ENCODE data around the gene ZNF185.
A peak's percentile ranks its signal among the peaks of the same experiment; 100 is the strongest.

Gene ZNF185

GRCh38 chrX:152895724-152896420 lies 2.0 kb upstream of the ZNF185 start:
- Histone ChIP-seq H3K27ac (ENCODE audit: low read depth, low read length) (no peak overlapping the region), H3K4me1 (ENCODE audit: control insufficient read depth, insufficient read depth, low read length) (peaks cover 49% of the 10 kb centered on the region), H3K27me3 (ENCODE audit: control insufficient read depth, insufficient read depth, low read length) (peaks cover 13% of the 10 kb centered on the region), H3K36me3 (ENCODE audit: control insufficient read depth, insufficient read depth, low read length) (no peaks in the 10 kb centered on the region), H3K9me3 (ENCODE audit: control insufficient read depth, insufficient read depth, low read depth, low read length) (peaks cover 22% of the 10 kb centered on the region; the same call in 1 of the 2 replicates), H3K9ac (ENCODE audit: low read length) (no peak overlapping the region), H3K4me3 (ENCODE audit: low read depth, low read length) (no peak overlapping the region)

GRCh38 chrX:152896450-152896849 lies 1.4 kb upstream of the ZNF185 start:
- H3K27ac ChIP-seq (ENCODE audit: low read depth, low read length), result no peak overlapping the region
- H3K36me3 ChIP-seq (ENCODE audit: control insufficient read depth, insufficient read depth, low read length), result no peaks in the 10 kb centered on the region

GRCh38 chrX:152898442-152898841 lies 575 bp downstream of the ZNF185 start:
- H3K36me3 ChIP-seq (ENCODE audit: control insufficient read depth, insufficient read depth, low read length), result no peaks in the 10 kb centered on the region
- peaks cover 43% of the 10 kb centered on the region for H3K4me1 ChIP-seq (ENCODE audit: control insufficient read depth, insufficient read depth, low read length)
- peak overlapping the region; percentile 61 for H3K4me3 ChIP-seq (ENCODE audit: low read depth, low read length)
- H3K27ac ChIP-seq (ENCODE audit: low read depth, low read length), result no peak overlapping the region
- peaks cover 8% of the 10 kb centered on the region; the same call in 1 of the 2 replicates for H3K27me3 ChIP-seq (ENCODE audit: control insufficient read depth, insufficient read depth, low read length)
- peaks cover 12% of the 10 kb centered on the region; the same call in 1 of the 2 replicates for H3K9me3 ChIP-seq (ENCODE audit: control insufficient read depth, insufficient read depth, low read depth, low read length)
- peak overlapping the region; percentile 55 for H3K9ac ChIP-seq (ENCODE audit: low read length)

More at GRCh38 chrX:152896450-152896849, 1.4 kb upstream of the ZNF185 start:
- Histone ChIP-seq H3K27me3 (ENCODE audit: control insufficient read depth, insufficient read depth, low read length) (peaks cover 9% of the 10 kb centered on the region), H3K9me3 (ENCODE audit: control insufficient read depth, insufficient read depth, low read depth, low read length) (peaks cover 17% of the 10 kb centered on the region; the same call in 1 of the 2 replicates), H3K4me1 (ENCODE audit: control insufficient read depth, insufficient read depth, low read length) (peaks cover 47% of the 10 kb centered on the region), H3K4me3 (ENCODE audit: low read depth, low read length) (no peak overlapping the region), H3K9ac (ENCODE audit: low read length) (no peak overlapping the region)

- Histone ChIP-seq H3K36me3 (ENCODE audit: control insufficient read depth, insufficient read depth, low read length) (no peaks in the 10 kb centered on the region), H3K27me3 (ENCODE audit: control insufficient read depth, insufficient read depth, low read length) (peaks cover 8% of the 10 kb centered on the region; the same call in 1 of the 2 replicates), H3K9ac (ENCODE audit: low read length) (no peak overlapping the region), H3K4me3 (ENCODE audit: low read depth, low read length) (peak overlapping the region; percentile 61; the same call in 1 of the 2 replicates), H3K27ac (ENCODE audit: low read depth, low read length) (no peak overlapping the region), H3K4me1 (ENCODE audit: control insufficient read depth, insufficient read depth, low read length) (peaks cover 43% of the 10 kb centered on the region), H3K9me3 (ENCODE audit: control insufficient read depth, insufficient read depth, low read depth, low read length) (peaks cover 8% of the 10 kb centered on the region; the same call in 1 of the 2 replicates)
These were observed 1.4 kb downstream of the ZNF185 start for GRCh38 chrX:152899111-152899873.

- H3K9ac ChIP-seq (ENCODE audit: low read length), result no peak overlapping the region
- H3K4me3 ChIP-seq (ENCODE audit: low read depth, low read length), result no peak overlapping the region
- peaks cover 8% of the 10 kb centered on the region; the same call in 1 of the 2 replicates for H3K9me3 ChIP-seq (ENCODE audit: control insufficient read depth, insufficient read depth, low read depth, low read length)
- H3K4me1 ChIP-seq (ENCODE audit: control insufficient read depth, insufficient read depth, low read length), result peaks cover 49% of the 10 kb centered on the region
- H3K36me3 ChIP-seq (ENCODE audit: control insufficient read depth, insufficient read depth, low read length), result no peaks in the 10 kb centered on the region
- H3K27me3 ChIP-seq (ENCODE audit: control insufficient read depth, insufficient read depth, low read length), result peaks cover 8% of the 10 kb centered on the region; the same call in 1 of the 2 replicates
- no peak overlapping the region for H3K27ac ChIP-seq (ENCODE audit: low read depth, low read length)
These were observed 2.2 kb downstream of the ZNF185 start for GRCh38 chrX:152899874-152900719.

GRCh38 chrX:152900937-152901445 lies 3.1 kb downstream of the ZNF185 start:
- Histone ChIP-seq H3K27ac (ENCODE audit: low read depth, low read length) (no peak overlapping the region), H3K4me3 (ENCODE audit: low read depth, low read length) (no peak overlapping the region), H3K9me3 (ENCODE audit: control insufficient read depth, insufficient read depth, low read depth, low read length) (peaks cover 8% of the 10 kb centered on the region; the same call in 1 of the 2 replicates), H3K36me3 (ENCODE audit: control insufficient read depth, insufficient read depth, low read length) (no peaks in the 10 kb centered on the region), H3K9ac (ENCODE audit: low read length) (no peak overlapping the region), H3K4me1 (ENCODE audit: control insufficient read depth, insufficient read depth, low read length) (peaks cover 46% of the 10 kb centered on the region), H3K27me3 (ENCODE audit: control insufficient read depth, insufficient read depth, low read length) (peaks cover 10% of the 10 kb centered on the region; the same call in 1 of the 2 replicates)

- H3K27ac ChIP-seq (ENCODE audit: low read depth, low read length), result no peak overlapping the region; the same call in 1 of the 2 replicates
- H3K9ac ChIP-seq (ENCODE audit: low read length), result no peak overlapping the region
- H3K4me3 ChIP-seq (ENCODE audit: low read depth, low read length), result no peak overlapping the region; the same call in 1 of the 2 replicates
- no peaks in the 10 kb centered on the region for H3K36me3 ChIP-seq (ENCODE audit: control insufficient read depth, insufficient read depth, low read length)
- peaks cover 9% of the 10 kb centered on the region; the same call in 1 of the 2 replicates for H3K27me3 ChIP-seq (ENCODE audit: control insufficient read depth, insufficient read depth, low read length)
- H3K9me3 ChIP-seq (ENCODE audit: control insufficient read depth, insufficient read depth, low read depth, low read length), result peaks cover 8% of the 10 kb centered on the region; the same call in 1 of the 2 replicates
- peaks cover 47% of the 10 kb centered on the region for H3K4me1 ChIP-seq (ENCODE audit: control insufficient read depth, insufficient read depth, low read length)
These were observed 4.1 kb downstream of the ZNF185 start for GRCh38 chrX:152901816-152902501.

- Histone ChIP-seq H3K27me3 (ENCODE audit: control insufficient read depth, insufficient read depth, low read length) (peaks cover 6% of the 10 kb centered on the region; the same call in 1 of the 2 replicates), H3K9ac (ENCODE audit: low read length) (no peak overlapping the region), H3K9me3 (ENCODE audit: control insufficient read depth, insufficient read depth, low read depth, low read length) (peaks cover 10% of the 10 kb centered on the region; the same call in 1 of the 2 replicates), H3K4me3 (ENCODE audit: low read depth, low read length) (no peak overlapping the region), H3K27ac (ENCODE audit: low read depth, low read length) (no peak overlapping the region), H3K36me3 (ENCODE audit: control insufficient read depth, insufficient read depth, low read length) (no peaks in the 10 kb centered on the region), H3K4me1 (ENCODE audit: control insufficient read depth, insufficient read depth, low read length) (peaks cover 46% of the 10 kb centered on the region; the same call in 1 of the 2 replicates)
These were observed 4.6 kb downstream of the ZNF185 start for GRCh38 chrX:152902502-152902820.

- Histone ChIP-seq H3K27ac (ENCODE audit: low read depth, low read length) (no peak overlapping the region), H3K4me3 (ENCODE audit: low read depth, low read length) (no peak overlapping the region), H3K9me3 (ENCODE audit: control insufficient read depth, insufficient read depth, low read depth, low read length) (peaks cover 18% of the 10 kb centered on the region; the same call in 1 of the 2 replicates), H3K9ac (ENCODE audit: low read length) (no peak overlapping the region), H3K27me3 (ENCODE audit: control insufficient read depth, insufficient read depth, low read length) (peaks cover 6% of the 10 kb centered on the region; the same call in 1 of the 2 replicates), H3K4me1 (ENCODE audit: control insufficient read depth, insufficient read depth, low read length) (peaks cover 49% of the 10 kb centered on the region; the same call in 1 of the 2 replicates), H3K36me3 (ENCODE audit: control insufficient read depth, insufficient read depth, low read length) (no peaks in the 10 kb centered on the region)
These were observed 5.7 kb downstream of the ZNF185 start for GRCh38 chrX:152903589-152903988.

All from HUES6 (cell line).